ACC112 (cell line): ENCODE data around the gene HIP1.

Experiments used
- H2AFZ ChIP-seq: fragments of 200-600 bp; sonication (generic); one replicate; pipeline ENCODE4 v1.6.0; 2017; ENCODE audit warnings: antibody characterized with exemption, low read length; ENCODE audit not compliant: unreplicated experiment
- H3K27ac ChIP-seq: fragments of 200-600 bp; sonication (generic); 2 replicates; pipeline ENCODE4 v1.5.1; 2014; ENCODE audit warnings: low read depth, mild to moderate bottlenecking, antibody characterized with exemption, low read length, moderate library complexity
- H3K27me3 ChIP-seq: fragments of 200-600 bp; sonication (generic); 2 replicates; pipeline ENCODE4 v1.6.1; 2014; ENCODE audit warnings: mild to moderate bottlenecking, antibody characterized with exemption, low read length, moderate library complexity, mixed read lengths; ENCODE audit not compliant: insufficient read depth
- H3K36me3 ChIP-seq: fragments of 200-600 bp; sonication (generic); 2 replicates; pipeline ENCODE4 v1.6.1; 2016; ENCODE audit warnings: mild to moderate bottlenecking, antibody characterized with exemption, low read length, moderate library complexity, mixed read lengths; ENCODE audit not compliant: insufficient read depth
- H3K4me1 ChIP-seq: fragments of 200-600 bp; sonication (generic); one replicate; pipeline ENCODE4 v1.6.1; 2016; ENCODE audit warnings: low read length, mixed read lengths; ENCODE audit not compliant: insufficient read depth, unreplicated experiment, control insufficient read depth
- H3K4me3 ChIP-seq: fragments of 200-600 bp; sonication (generic); 2 replicates; pipeline ENCODE4 v1.5.1; 2014; ENCODE audit warnings: mild to moderate bottlenecking, low read depth, low read length
- H3K79me2 ChIP-seq: fragments of 200-600 bp; sonication (generic); one replicate; pipeline ENCODE4 v1.6.0; 2016; ENCODE audit warnings: low read length; ENCODE audit not compliant: control insufficient read depth, unreplicated experiment, insufficient read depth

The HIP1 gene

GRCh38 chr7:75663302-75663907 lies 75.3 kb downstream of the HIP1 start:
- Histone ChIP-seq H2AFZ (no peak overlapping the region), H3K27me3 (no peaks in the 10 kb centered on the region), H3K4me1 (no peaks in the 10 kb centered on the region), H3K36me3 (no peaks in the 10 kb centered on the region), H3K27ac (no peak overlapping the region), H3K79me2 (no peaks in the 10 kb centered on the region), H3K4me3 (no peak overlapping the region)

GRCh38 chr7:75662579-75663301 lies 76.0 kb downstream of the HIP1 start:
- no peaks in the 10 kb centered on the region for H3K36me3 ChIP-seq
- H2AFZ ChIP-seq = no peak overlapping the region
- no peaks in the 10 kb centered on the region for H3K27me3 ChIP-seq
- H3K79me2 ChIP-seq = no peaks in the 10 kb centered on the region
- H3K4me1 ChIP-seq = no peaks in the 10 kb centered on the region
- no peak overlapping the region for H3K4me3 ChIP-seq
- H3K27ac ChIP-seq = no peak overlapping the region

- no peaks in the 10 kb centered on the region for H3K79me2 ChIP-seq
- H3K36me3 ChIP-seq = no peaks in the 10 kb centered on the region
- no peaks in the 10 kb centered on the region for H3K27me3 ChIP-seq
- H3K27ac ChIP-seq = no peak overlapping the region
- no peak overlapping the region for H2AFZ ChIP-seq
- H3K4me1 ChIP-seq = no peaks in the 10 kb centered on the region
- H3K4me3 ChIP-seq = no peak overlapping the region
Observed at GRCh38 chr7:75660566-75661215, 78.0 kb downstream of the HIP1 start.

- no peaks in the 10 kb centered on the region for H3K27me3 ChIP-seq
- H2AFZ ChIP-seq = no peak overlapping the region
- H3K4me1 ChIP-seq = no peaks in the 10 kb centered on the region
- no peaks in the 10 kb centered on the region for H3K36me3 ChIP-seq
- H3K79me2 ChIP-seq = no peaks in the 10 kb centered on the region
- H3K27ac ChIP-seq = no peak overlapping the region
- no peak overlapping the region for H3K4me3 ChIP-seq
Observed at GRCh38 chr7:75658802-75659201, 79.9 kb downstream of the HIP1 start.

- no peaks in the 10 kb centered on the region for H3K36me3 ChIP-seq
- H3K27ac ChIP-seq = no peak overlapping the region
- H3K79me2 ChIP-seq = no peaks in the 10 kb centered on the region
- H3K4me1 ChIP-seq = no peaks in the 10 kb centered on the region
- no peak overlapping the region for H2AFZ ChIP-seq
- H3K4me3 ChIP-seq = no peak overlapping the region
- no peaks in the 10 kb centered on the region for H3K27me3 ChIP-seq
Observed at GRCh38 chr7:75658369-75658768, 80.4 kb downstream of the HIP1 start.

GRCh38 chr7:75657866-75658265 lies 80.9 kb downstream of the HIP1 start:
- Histone ChIP-seq H3K4me1 (no peaks in the 10 kb centered on the region), H3K79me2 (no peaks in the 10 kb centered on the region), H2AFZ (no peak overlapping the region), H3K27me3 (no peaks in the 10 kb centered on the region), H3K4me3 (no peak overlapping the region), H3K27ac (no peak overlapping the region), H3K36me3 (no peaks in the 10 kb centered on the region)

- Histone ChIP-seq H3K27ac (no peak overlapping the region), H3K36me3 (no peaks in the 10 kb centered on the region), H2AFZ (no peak overlapping the region), H3K4me3 (no peak overlapping the region), H3K79me2 (no peaks in the 10 kb centered on the region), H3K27me3 (no peaks in the 10 kb centered on the region), H3K4me1 (no peaks in the 10 kb centered on the region)
Observed at GRCh38 chr7:75656740-75657139, 82.0 kb downstream of the HIP1 start.

- no peak overlapping the region for H3K27ac ChIP-seq
- no peak overlapping the region for H2AFZ ChIP-seq
- H3K4me3 ChIP-seq = no peak overlapping the region
- H3K79me2 ChIP-seq = no peaks in the 10 kb centered on the region
- no peaks in the 10 kb centered on the region for H3K27me3 ChIP-seq
- H3K36me3 ChIP-seq = no peaks in the 10 kb centered on the region
- no peaks in the 10 kb centered on the region for H3K4me1 ChIP-seq
Observed at GRCh38 chr7:75655536-75655935, 83.2 kb downstream of the HIP1 start.

GRCh38 chr7:75654855-75655254 lies 83.9 kb downstream of the HIP1 start:
- Histone ChIP-seq H3K27ac (no peak overlapping the region), H3K4me1 (no peaks in the 10 kb centered on the region), H2AFZ (no peak overlapping the region), H3K4me3 (no peak overlapping the region), H3K36me3 (no peaks in the 10 kb centered on the region), H3K79me2 (no peaks in the 10 kb centered on the region), H3K27me3 (no peaks in the 10 kb centered on the region)

- Histone ChIP-seq H3K4me1 (no peaks in the 10 kb centered on the region), H3K36me3 (no peaks in the 10 kb centered on the region), H2AFZ (no peak overlapping the region), H3K27ac (no peak overlapping the region), H3K79me2 (no peaks in the 10 kb centered on the region), H3K27me3 (no peaks in the 10 kb centered on the region), H3K4me3 (no peak overlapping the region)
Observed at GRCh38 chr7:75653651-75654050, 85.1 kb downstream of the HIP1 start.

GRCh38 chr7:75652788-75653187 lies 86.0 kb downstream of the HIP1 start:
- Histone ChIP-seq H3K4me3 (no peak overlapping the region), H2AFZ (no peak overlapping the region), H3K4me1 (no peaks in the 10 kb centered on the region), H3K36me3 (no peaks in the 10 kb centered on the region), H3K79me2 (no peaks in the 10 kb centered on the region), H3K27ac (no peak overlapping the region), H3K27me3 (no peaks in the 10 kb centered on the region)
